SK-N-SH (cell line): ENCODE data around the gene CD19. TPM values are rescaled to one million over a fixed set of nuclear protein-coding genes. Genes with fewer than 3 reads are reported as not detected.

ENCODE experiments used
- CTCF ChIA-PET: fragments of 300-600, 350-600 bp; formaldehyde crosslinking; extraction: SDS; loops from one replicate; lab custom pipeline; 2021; lab: Yijun Ruan, JAX
- POLR2A ChIA-PET: fragments of 350-600 bp; sonication (Branson Sonifier 250); formaldehyde crosslinking; extraction: SDS; loops from one replicate; lab custom pipeline; 2020; ENCODE audit warnings: antibody characterized with exemption, inconsistent platforms; lab: Yijun Ruan, JAX
- DNase-seq: peaks from one replicate; pipeline ENCODE4 v3.0.0; 2012
- H2AFZ ChIP-seq: fragments of 200-600 bp; sonication (generic); 2 replicates; pipeline ENCODE4 v1.8.1; 2016; ENCODE audit warnings: antibody characterized with exemption, mild to moderate bottlenecking, low read depth
- H3F3A ChIP-seq: fragments of 200-600 bp; sonication (generic); replicated peaks from 2 replicates; pipeline ENCODE3; 2016; ENCODE audit warnings: antibody characterized with exemption, mild to moderate bottlenecking; ENCODE audit not compliant: insufficient read depth
- H3K27ac ChIP-seq, 2 experiments: fragments of 200-500 bp in 1 of 2; fragments of 200-600 bp in 1 of 2; sonication (Bioruptor generic) in 1 of 2; sonication (generic), shearing (Covaris generic) in 1 of 2; 2 replicates each; pipeline versions ENCODE4 v1.5.1 to v1.6.1; 2014 to 2016; ENCODE audit warnings: low read depth in 2 of 2, inconsistent platforms in 1 of 2, low read length in 1 of 2, mild to moderate bottlenecking in 1 of 2, mixed read lengths in 1 of 2
- H3K27me3 ChIP-seq: fragments of 200-600 bp; sonication (generic), shearing (Covaris generic); 2 replicates; pipeline ENCODE4 v1.6.1; 2016; ENCODE audit warnings: mixed run types; ENCODE audit not compliant: insufficient read depth
- H3K36me3 ChIP-seq, 2 experiments: fragments of 200-500 bp in 1 of 2; fragments of 200-600 bp in 1 of 2; sonication (Bioruptor generic) in 1 of 2; sonication (generic) in 1 of 2; replicated peaks in 1 of 2; 2 replicates each; pipeline versions ENCODE3 to v1.5.1; 2014 to 2016; ENCODE audit warnings: low read length in 1 of 2, mild to moderate bottlenecking in 1 of 2; ENCODE audit not compliant: insufficient read depth in 2 of 2, control insufficient read depth in 1 of 2
- H3K4me1 ChIP-seq, 2 experiments: fragments of 200-500 bp in 1 of 2; fragments of 200-600 bp in 1 of 2; sonication (Bioruptor generic) in 1 of 2; sonication (generic), shearing (Covaris generic) in 1 of 2; 2 replicates each; pipeline versions ENCODE4 v1.5.1 to v1.6.1; 2014 to 2016; ENCODE audit warnings: low read depth in 1 of 2, low read length in 1 of 2, mixed run types in 1 of 2; ENCODE audit not compliant: insufficient read depth in 2 of 2, control insufficient read depth in 1 of 2
- H3K4me2 ChIP-seq: fragments of 200-600 bp; sonication (generic), shearing (Covaris generic); 2 replicates; pipeline ENCODE4 v1.6.1; 2017; ENCODE audit warnings: mixed run types
- H3K4me3 ChIP-seq, 2 experiments: fragments of 200-500 bp in 1 of 2; fragments of 200-600 bp in 1 of 2; sonication (Bioruptor generic) in 1 of 2; sonication (generic), shearing (Covaris generic) in 1 of 2; 2 replicates each; pipeline versions ENCODE4 v1.5.1 to v1.8.1; 2014 to 2016; ENCODE audit warnings: low read depth in 2 of 2, inconsistent platforms in 1 of 2, low read length in 1 of 2, mild to moderate bottlenecking in 1 of 2, mixed read lengths in 1 of 2, moderate library complexity in 1 of 2
- H3K79me2 ChIP-seq: fragments of 200-600 bp; sonication (generic); 2 replicates; pipeline ENCODE4 v1.8.1; 2017; ENCODE audit warnings: mild to moderate bottlenecking; ENCODE audit not compliant: insufficient read depth
- H3K9ac ChIP-seq: fragments of 200-600 bp; sonication (generic); 2 replicates; pipeline ENCODE4 v1.6.1; 2017; ENCODE audit warnings: mixed run types
- H3K9me2 ChIP-seq: fragments of 200-600 bp; sonication (generic); 2 replicates; pipeline ENCODE4 v1.6.1; 2017; ENCODE audit warnings: mixed run types
- H3K9me3 ChIP-seq: fragments of 200-600 bp; sonication (generic); 2 replicates; pipeline ENCODE4 v1.6.1; 2017; ENCODE audit warnings: mixed run types, mild to moderate bottlenecking, moderate library complexity
- H4K20me1 ChIP-seq: fragments of 200-600 bp; sonication (generic); 2 replicates; pipeline ENCODE4 v1.6.1; 2017; ENCODE audit warnings: mild to moderate bottlenecking, mixed run types; ENCODE audit not compliant: insufficient read depth
- EZH2phosphoT487 ChIP-seq: fragments of 200-600 bp; sonication (generic); IDR thresholded peaks from 2 replicates; pipeline ENCODE4 v1.6.1; 2017; ENCODE audit warnings: low read depth, mixed run types, mild to moderate bottlenecking, antibody characterized with exemption, moderate library complexity, borderline replicate concordance
- FOSL2 ChIP-seq: IDR thresholded peaks from 2 replicates; pipeline ENCODE4 v1.4.0; 2012; ENCODE audit warnings: low read depth, mild to moderate bottlenecking, moderate library complexity, borderline replicate concordance
- FOXJ3 ChIP-seq: sonication (generic); formaldehyde crosslinking; IDR thresholded peaks from 2 replicates; pipeline ENCODE4 v1.5.1; 2020; ENCODE audit warnings: mild to moderate bottlenecking, missing genetic modification reagents
- GATA2 ChIP-seq: sonication (generic); formaldehyde crosslinking; IDR thresholded peaks from 2 replicates; pipeline ENCODE4 v1.5.0; 2020; ENCODE audit warnings: mild to moderate bottlenecking, missing genetic modification reagents
- JUND ChIP-seq: IDR thresholded peaks from 2 replicates; pipeline ENCODE4 v1.4.0; 2012
- RXRA ChIP-seq: IDR thresholded peaks from 2 replicates; pipeline ENCODE4 v1.4.0; 2012; ENCODE audit warnings: low read depth, mild to moderate bottlenecking, borderline replicate concordance
- YY1 ChIP-seq: IDR thresholded peaks from 2 replicates; pipeline ENCODE4 v1.4.0; 2012; ENCODE audit warnings: low read depth, mild to moderate bottlenecking
- WGBS: methylation state at CpG from one replicate; pipeline ENCODE4 v1.1.6; 2017; ENCODE audit warnings: low lambda C conversion rate; 5-methylcytosine and 5-hydroxymethylcytosine counted together
- polyA plus RNA-seq, 3 experiments: library from polyadenylated mRNA; depleted of rRNA; stranded (reverse); fragments of >200 nt; gene quantifications; 2 replicates each; pipeline ENCODE4 v1.2.3, GENCODE V29; 2012
- TF ChIP-seq, protein P1 (sequence below): IDR thresholded peaks from 2 replicates; pipeline ENCODE4; 2012
- TF ChIP-seq, protein P2 (sequence below): fragments of 150-350 bp; IDR thresholded peaks from 2 replicates; pipeline ENCODE4 v1.6.1; 2017; ENCODE audit warnings: antibody characterized with exemption, low read length, low read depth, borderline replicate concordance
- TF ChIP-seq, protein P3 (sequence below): IDR thresholded peaks from 2 replicates; pipeline ENCODE4 v1.4.0; 2012; ENCODE audit warnings: low read depth

CD19 gene
- polyA plus RNA-seq, 1 of the 3 experiments (the other 2 are of a cell fraction), result not detected

DNA sequence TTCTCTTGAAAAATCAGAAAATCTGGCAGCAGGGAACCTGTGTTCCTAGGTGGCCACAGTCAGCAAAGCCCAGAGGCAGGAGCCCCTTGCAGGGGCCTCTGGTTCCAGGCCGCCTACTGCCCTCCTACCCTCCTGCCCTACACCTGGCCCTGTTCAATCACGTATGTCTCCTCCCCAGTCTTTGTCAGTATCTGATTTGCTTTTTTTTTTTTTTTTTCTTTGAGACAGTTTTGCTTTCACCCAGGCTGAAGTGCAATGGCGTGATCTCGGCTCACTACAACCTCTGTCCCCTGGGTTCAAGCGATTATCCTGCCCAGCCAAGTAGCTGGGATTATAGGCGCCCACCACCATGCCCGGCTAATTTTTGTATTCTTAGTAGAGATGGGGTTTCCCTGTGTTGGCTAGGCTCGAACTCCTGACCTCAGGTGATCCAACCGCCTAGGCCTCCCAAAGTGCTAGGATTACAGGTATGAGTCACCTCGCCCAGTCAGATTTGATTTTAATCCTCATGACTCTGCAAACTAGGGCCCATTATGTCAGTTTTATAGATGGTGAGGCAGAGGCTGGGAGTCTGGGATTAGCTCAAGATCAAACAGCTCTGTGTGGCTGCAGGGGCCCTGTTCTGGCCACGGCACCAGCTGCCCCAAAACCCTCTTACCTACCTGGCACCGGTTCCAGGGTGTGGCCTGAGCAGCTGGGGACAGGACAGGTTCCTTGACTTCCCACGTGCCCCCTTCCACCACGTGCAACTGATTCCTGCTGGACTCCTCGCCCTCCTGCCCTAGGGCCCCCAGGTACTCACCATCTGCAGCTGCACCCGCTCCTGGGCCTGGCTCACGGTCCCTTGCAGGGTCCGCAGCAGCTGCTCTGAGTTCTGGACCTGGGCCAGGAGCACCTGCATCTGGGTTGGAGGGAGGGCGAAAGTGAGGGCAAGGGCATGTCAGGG is 21.4 kb upstream of the CD19 start:
- H3K9ac ChIP-seq, result no peak overlapping the region
- no peaks in the 10 kb centered on the region for H3K27me3 ChIP-seq
- H3K4me1 ChIP-seq, result no peaks in the 10 kb centered on the region
- H4K20me1 ChIP-seq, result no peaks in the 10 kb centered on the region
- POLR2A ChIA-PET, result no interaction called here
- H3F3A ChIP-seq, result peaks cover 1% of the 10 kb centered on the region
- no peak for DNase-seq
- no peaks in the 10 kb centered on the region for H3K9me2 ChIP-seq
- no peak overlapping the region for H3K4me2 ChIP-seq
- H2AFZ ChIP-seq, result no peak overlapping the region
- H3K27ac ChIP-seq, result no peak overlapping the region
- no peaks in the 10 kb centered on the region for H3K9me3 ChIP-seq
- no peak; the same call in 1 of the 2 replicates for TF ChIP-seq RXRA
- TF ChIP-seq JUND, result peak; percentile 34; the same call in 1 of the 2 replicates
- peak; percentile 46; the same call in 1 of the 2 replicates for TF ChIP-seq FOSL2
- TF ChIP-seq, protein P1, sequence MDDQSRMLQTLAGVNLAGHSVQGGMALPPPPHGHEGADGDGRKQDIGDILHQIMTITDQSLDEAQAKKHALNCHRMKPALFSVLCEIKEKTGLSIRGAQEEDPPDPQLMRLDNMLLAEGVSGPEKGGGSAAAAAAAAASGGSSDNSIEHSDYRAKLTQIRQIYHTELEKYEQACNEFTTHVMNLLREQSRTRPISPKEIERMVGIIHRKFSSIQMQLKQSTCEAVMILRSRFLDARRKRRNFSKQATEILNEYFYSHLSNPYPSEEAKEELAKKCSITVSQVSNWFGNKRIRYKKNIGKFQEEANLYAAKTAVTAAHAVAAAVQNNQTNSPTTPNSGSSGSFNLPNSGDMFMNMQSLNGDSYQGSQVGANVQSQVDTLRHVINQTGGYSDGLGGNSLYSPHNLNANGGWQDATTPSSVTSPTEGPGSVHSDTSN, result peak; percentile 70
- peaks cover 6 to 8% of the 10 kb centered on the region in 2 experiments for H3K36me3 ChIP-seq
- CTCF ChIA-PET, result interaction anchor here (1.4 kb wide), 1 partner anchor 35 kb away, joined by 4 read pairs; no protein-coding TSS in a partner anchor
- no peaks in the 10 kb centered on the region for H3K79me2 ChIP-seq
- H3K4me3 ChIP-seq, result no peak overlapping the region
- WGBS, result 82% methylated on average over 18 of the region's 19 CpGs

DNA sequence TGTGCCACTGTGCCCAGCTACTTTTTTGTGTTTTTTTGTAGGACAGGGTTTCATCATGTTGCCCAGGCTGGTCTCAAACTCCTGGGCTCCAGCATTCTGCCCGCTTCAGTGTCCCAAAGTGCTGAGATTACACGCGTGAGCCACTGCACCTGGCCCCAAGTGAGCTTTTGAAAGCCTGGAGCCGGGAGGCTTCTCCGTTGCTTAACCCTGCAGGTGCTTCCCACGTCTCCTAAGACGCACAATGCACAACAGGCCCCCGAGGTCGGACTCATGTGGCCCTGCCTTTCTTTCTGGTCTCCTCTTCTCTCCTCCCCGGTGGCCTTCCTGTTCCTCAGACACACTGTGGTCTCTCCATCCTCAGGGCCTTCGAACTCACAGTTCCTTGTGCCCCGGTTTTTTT is 19.2 kb upstream of the CD19 start:
- Histone ChIP-seq H3K4me2 (no peak overlapping the region), H3K9ac (no peak overlapping the region), H3K27ac (no peak overlapping the region), H3K9me2 (no peaks in the 10 kb centered on the region), H3K79me2 (no peaks in the 10 kb centered on the region)
- ChIA-PET CTCF (no interaction called here), POLR2A (no interaction called here)
- no peak for DNase-seq
- TF ChIP-seq YY1, result no peak
- no peak for TF ChIP-seq GATA2 (CRISPR knock-in tag)
- TF ChIP-seq, protein P2, sequence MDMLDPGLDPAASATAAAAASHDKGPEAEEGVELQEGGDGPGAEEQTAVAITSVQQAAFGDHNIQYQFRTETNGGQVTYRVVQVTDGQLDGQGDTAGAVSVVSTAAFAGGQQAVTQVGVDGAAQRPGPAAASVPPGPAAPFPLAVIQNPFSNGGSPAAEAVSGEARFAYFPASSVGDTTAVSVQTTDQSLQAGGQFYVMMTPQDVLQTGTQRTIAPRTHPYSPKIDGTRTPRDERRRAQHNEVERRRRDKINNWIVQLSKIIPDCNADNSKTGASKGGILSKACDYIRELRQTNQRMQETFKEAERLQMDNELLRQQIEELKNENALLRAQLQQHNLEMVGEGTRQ, result no peak
- TF ChIP-seq, protein P3, sequence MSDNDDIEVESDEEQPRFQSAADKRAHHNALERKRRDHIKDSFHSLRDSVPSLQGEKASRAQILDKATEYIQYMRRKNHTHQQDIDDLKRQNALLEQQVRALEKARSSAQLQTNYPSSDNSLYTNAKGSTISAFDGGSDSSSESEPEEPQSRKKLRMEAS, result no peak
- no peak for TF ChIP-seq FOXJ3 (CRISPR knock-in tag)
- TF ChIP-seq EZH2phosphoT487, result no peak
- TF ChIP-seq, all 33 proteins: peak for 0
- Histone ChIP-seq H3K4me3 (no peak overlapping the region), H3K27me3 (no peaks in the 10 kb centered on the region), H3F3A (peaks cover 12% of the 10 kb centered on the region), H3K9me3 (no peaks in the 10 kb centered on the region), H3K36me3 (peaks cover 6 to 11% of the 10 kb centered on the region in 2 experiments), H4K20me1 (no peaks in the 10 kb centered on the region), H2AFZ (no peak overlapping the region), H3K4me1 (no peaks in the 10 kb centered on the region)
- 92% methylated on average over 11 of the region's 12 CpGs for WGBS
